ENCODE results near the gene DNAJC16. TPM values are rescaled to one million over a fixed set of nuclear protein-coding genes. Genes with fewer than 3 reads are reported as not detected.
"Not testable (repeated sequence)": the region's sequence is repeated elsewhere in the genome, so short reads cannot be mapped to it uniquely, and the experiment has no call there.

Gene DNAJC16
- total RNA-seq = 10 to 100 TPM; 11.9 to 12.5 TPM

DNA sequence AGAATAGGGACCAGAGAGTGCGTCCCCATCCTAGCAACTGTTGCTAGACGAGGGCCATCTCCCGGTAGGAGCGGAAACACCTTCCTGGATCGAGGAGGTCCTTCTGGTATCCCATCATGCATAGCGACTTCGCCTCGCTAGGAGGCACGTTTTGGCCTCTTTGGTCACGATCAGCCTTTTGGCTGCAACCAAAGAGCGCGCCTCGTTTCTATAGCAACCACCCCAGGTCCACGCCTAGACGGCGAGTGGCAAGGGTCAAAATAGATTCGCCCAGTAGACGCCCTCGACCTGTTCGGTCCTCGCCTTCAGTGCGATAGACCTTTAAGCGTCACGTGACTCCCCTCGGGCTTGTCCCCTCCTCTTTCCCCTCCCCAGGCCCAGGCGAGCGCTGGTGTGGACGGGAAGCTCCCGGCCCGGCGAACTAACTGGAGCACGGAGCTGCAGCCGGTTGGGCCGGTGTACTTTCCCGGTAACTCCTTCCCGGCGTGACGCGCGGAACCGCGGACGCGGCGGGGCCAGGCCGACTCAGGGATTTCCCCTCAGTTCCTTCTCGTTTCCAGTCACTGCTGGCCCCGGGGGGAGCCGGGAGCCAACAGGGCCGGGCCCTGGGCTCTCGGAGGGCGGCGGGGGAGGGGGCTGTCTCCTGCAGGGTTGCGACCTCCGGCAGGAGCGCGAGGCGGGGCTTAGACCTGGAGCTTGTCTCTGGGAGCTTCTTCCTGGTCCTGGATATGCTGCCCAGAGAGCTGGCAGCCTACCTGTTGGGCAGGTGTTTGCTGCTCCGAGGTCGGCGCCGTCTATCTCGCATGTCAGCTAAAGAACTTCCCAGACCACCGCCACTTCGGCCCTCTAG lies at the start of gene DNAJC16:
Gene DNAJC16 (plus strand): TSS at position 359 of the 850 bp plus-strand sequence. CDS start 2,258 bp downstream, outside the sequence.
- WGBS, 2 donors = 0% methylated on average over 17 to 65 of the region's 65 CpGs
- Histone ChIP-seq H3K9me3 (no peaks in the 10 kb centered on the region), H3K36me3 (replicated peaks in 1 of 2; ENCODE audit: insufficient read depth in 1 of 2, low read depth in 2 of 2) (no peaks in the 10 kb centered on the region), H3K27me3 (no peaks in the 10 kb centered on the region), H3K4me3 (peak within 1 kb of the TSS; percentile 57 to 72), H3K4me1 (peaks cover 32% of the 10 kb centered on the region), H3K27ac (peak within 1 kb of the TSS; percentile 90 to 99 (median 96))
- ATAC-seq (peak; percentile 65), DNase-seq (peak; percentile 99 to 100 (median 100))
- intact Hi-C loops (cut with DNase I) = no loop called here
- TF ChIP-seq, protein P1, sequence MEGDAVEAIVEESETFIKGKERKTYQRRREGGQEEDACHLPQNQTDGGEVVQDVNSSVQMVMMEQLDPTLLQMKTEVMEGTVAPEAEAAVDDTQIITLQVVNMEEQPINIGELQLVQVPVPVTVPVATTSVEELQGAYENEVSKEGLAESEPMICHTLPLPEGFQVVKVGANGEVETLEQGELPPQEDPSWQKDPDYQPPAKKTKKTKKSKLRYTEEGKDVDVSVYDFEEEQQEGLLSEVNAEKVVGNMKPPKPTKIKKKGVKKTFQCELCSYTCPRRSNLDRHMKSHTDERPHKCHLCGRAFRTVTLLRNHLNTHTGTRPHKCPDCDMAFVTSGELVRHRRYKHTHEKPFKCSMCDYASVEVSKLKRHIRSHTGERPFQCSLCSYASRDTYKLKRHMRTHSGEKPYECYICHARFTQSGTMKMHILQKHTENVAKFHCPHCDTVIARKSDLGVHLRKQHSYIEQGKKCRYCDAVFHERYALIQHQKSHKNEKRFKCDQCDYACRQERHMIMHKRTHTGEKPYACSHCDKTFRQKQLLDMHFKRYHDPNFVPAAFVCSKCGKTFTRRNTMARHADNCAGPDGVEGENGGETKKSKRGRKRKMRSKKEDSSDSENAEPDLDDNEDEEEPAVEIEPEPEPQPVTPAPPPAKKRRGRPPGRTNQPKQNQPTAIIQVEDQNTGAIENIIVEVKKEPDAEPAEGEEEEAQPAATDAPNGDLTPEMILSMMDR (IDR thresholded peaks at IDR 0.05) = peak in 4 of 7 experiments; percentile 41 to 53 (median 45)
- peak; percentile 64 to 92 (median 88) for TF ChIP-seq POLR2A (IDR thresholded peaks at IDR 0.05)

DNA sequence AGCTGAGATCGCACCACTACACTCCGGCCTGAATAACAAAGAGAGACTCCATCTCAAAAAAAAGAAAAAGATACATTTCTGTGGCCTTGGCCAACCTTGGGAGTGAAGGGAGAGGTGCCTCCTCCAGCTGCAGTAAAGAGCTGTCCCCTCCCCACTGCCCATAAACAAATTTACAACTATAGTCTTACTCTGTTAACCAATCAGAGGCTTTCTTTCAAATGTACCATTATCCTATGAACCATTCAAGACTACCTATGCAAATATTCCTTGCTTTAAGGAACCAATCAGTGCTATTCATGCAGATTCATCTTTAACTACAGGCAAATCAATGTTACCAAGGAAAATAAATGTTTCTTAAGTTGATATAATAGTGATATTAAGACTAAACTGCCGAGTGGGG lies 49.7 kb upstream of the DNAJC16 start:
- Histone ChIP-seq H3K27me3 (no peaks in the 10 kb centered on the region), H3K36me3 (replicated peaks in 1 of 2; ENCODE audit: insufficient read depth in 1 of 2, low read depth in 2 of 2) (no peaks in the 10 kb centered on the region), H3K4me3 (no peak overlapping the region), H3K4me1 (peaks cover 80% of the 10 kb centered on the region), H3K9me3 (no peaks in the 10 kb centered on the region), H3K27ac (peak overlapping the region; percentile 50 to 78 (median 75))
- no peak for TF ChIP-seq POLR2A (IDR thresholded peaks at IDR 0.05)
- TF ChIP-seq, protein P1 (IDR thresholded peaks at IDR 0.05) = no peak
- intact Hi-C loops (cut with DNase I) = no loop called here
- DNase-seq (no peak), ATAC-seq (peak; percentile 49)
- 43 to 50% methylated on average over 3 of the region's 3 CpGs for WGBS, 2 donors

DNA sequence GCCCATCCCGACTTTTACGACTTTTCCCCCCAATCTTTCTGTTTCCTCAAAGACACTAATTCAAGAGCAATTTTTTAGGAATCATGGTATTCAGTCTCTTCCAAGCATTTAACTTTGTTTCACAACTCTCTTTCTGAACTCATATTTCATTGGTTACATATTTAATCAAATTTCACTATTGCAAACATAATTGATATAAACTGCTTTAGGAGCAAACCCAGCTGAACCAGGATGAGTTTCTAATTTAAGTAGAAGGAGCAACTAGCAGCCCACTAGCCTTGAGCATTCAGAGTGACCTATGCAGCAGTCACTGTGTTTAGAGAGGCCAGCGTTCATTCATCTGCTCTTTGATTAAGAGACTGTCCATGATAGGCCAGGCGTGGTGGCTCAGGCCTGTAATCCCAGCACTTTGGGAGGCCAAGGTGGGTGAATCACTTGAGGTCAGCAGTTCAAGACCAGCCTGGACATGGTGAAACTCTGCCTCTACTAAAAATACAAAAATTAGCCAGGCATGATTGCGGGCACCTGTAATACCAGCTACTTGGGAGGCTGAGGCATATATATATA lies 48.9 kb upstream of the DNAJC16 start:
- Histone ChIP-seq H3K27me3 (no peaks in the 10 kb centered on the region), H3K9me3 (no peaks in the 10 kb centered on the region), H3K4me1 (peaks cover 72% of the 10 kb centered on the region), H3K27ac (peak overlapping the region; percentile 15 to 78 (median 73)), H3K36me3 (replicated peaks in 1 of 2; ENCODE audit: insufficient read depth in 1 of 2, low read depth in 2 of 2) (no peaks in the 10 kb centered on the region), H3K4me3 (no peak overlapping the region)
- ATAC-seq (no peak), DNase-seq (no peak)
- TF ChIP-seq, protein P1 (IDR thresholded peaks at IDR 0.05) = no peak
- TF ChIP-seq POLR2A (IDR thresholded peaks at IDR 0.05) = no peak
- intact Hi-C loops (cut with DNase I) = no loop called here
- WGBS, 2 donors = 40 to 42% methylated on average over 5 of the region's 5 CpGs

DNA sequence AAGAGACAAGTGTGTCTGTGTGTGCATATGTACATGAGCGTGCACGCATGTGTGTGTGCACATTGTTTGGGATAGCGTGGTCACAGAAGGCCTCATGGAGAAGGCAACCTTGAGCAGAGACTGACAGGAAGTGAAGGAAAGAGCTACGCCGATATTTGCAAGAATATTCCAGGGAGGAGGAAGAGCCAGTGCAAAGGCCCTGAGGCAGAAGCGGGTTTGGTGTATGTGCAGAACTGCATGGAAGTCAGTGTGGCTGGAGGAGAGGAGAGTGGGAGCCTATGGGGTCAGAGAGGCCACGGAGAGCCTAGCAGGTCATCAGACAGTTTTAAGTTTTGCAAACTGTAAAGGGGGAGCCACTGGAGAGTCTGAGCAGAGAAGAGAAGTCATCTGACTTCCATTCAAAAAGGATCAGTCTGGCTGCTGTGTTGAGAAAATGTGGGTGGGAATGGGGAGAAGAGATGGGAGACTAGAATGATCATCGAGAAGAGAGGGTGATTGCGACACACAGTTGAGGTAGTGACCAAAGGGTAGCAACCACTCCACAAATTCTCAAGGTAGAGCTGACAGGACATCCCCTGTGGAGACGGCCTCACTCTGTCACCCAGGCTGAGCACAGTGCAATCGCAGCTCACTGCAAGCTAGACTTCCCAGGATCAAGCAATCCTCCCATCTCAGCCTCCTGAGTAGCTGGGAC lies 46.8 kb upstream of the DNAJC16 start:
- DNase-seq (no peak), ATAC-seq (no peak)
- intact Hi-C loops (cut with DNase I) = no loop called here
- no peaks in the 10 kb centered on the region for H3K9me3 ChIP-seq
- H3K36me3 ChIP-seq (replicated peaks in 1 of 2; ENCODE audit: insufficient read depth in 1 of 2, low read depth in 2 of 2) = no peaks in the 10 kb centered on the region
- H3K4me1 ChIP-seq = peaks cover 56% of the 10 kb centered on the region
- TF ChIP-seq POLR2A (IDR thresholded peaks at IDR 0.05) = no peak
- TF ChIP-seq, protein P1 (IDR thresholded peaks at IDR 0.05) = no peak
- H3K4me3 ChIP-seq = no peak overlapping the region
- H3K27ac ChIP-seq = peak overlapping the region in 3 of 4 donors; percentile 41 to 78 (median 75)
- H3K27me3 ChIP-seq = no peaks in the 10 kb centered on the region
- 44 to 54% methylated on average over 11 of the region's 11 CpGs for WGBS, 2 donors

DNA sequence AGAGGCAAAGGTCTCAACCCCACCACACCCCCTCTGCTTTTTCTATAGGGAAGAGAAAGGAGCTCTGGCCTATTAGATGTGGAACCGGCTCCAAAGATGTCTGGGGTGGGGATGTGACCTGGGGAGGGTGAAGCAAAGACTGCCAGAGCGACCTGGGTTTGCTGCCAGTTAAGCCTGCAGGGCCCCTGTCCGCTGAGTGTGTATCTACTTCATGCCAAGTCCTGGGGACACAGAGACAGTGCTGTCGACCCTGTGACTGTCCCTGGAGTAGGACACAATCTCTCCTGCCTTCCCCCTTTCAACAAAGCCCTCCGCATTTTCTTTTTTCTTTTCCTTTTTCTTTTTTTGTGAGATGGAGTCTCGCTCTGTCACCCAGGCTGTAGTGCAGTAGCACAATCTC lies 44.2 kb upstream of the DNAJC16 start:
- H3K4me3 ChIP-seq; intact Hi-C loops (cut with DNase I); ATAC-seq; H3K9me3 ChIP-seq; DNase-seq; H3K27me3 ChIP-seq; H3K36me3 ChIP-seq (replicated peaks in 1 of 2; ENCODE audit: insufficient read depth in 1 of 2, low read depth in 2 of 2): not testable (repeated sequence)
- Histone ChIP-seq H3K4me1 (peaks cover 36% of the 10 kb centered on the region), H3K27ac (peak overlapping the region in 3 of 4 donors; percentile 19 to 45 (median 21))
- 62 to 67% methylated on average over 6 of the region's 6 CpGs for WGBS, 2 donors

DNA sequence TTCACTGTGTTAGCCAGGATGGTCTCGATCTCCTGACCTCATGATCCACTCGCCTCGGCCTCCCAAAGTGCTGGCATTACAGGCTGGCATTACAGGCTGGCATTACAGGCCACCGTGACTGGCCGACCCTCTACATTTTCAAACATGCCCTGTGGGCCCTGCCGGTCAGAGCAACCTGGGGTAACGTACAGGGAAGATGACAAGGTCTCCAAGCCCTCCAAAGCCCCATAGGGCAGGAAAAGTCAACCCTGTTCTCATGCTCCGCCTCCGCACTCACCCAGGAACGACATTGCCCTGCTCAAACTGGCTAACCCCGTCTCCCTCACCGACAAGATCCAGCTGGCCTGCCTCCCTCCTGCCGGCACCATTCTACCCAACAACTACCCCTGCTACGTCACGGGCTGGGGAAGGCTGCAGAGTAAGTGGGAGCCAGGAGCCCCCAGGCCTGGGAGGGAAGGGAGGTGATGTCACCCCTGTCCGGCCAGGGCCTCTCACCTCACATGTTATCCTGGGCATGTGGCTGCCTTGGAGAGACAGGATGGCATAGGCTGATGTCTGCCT lies 43.6 kb upstream of the DNAJC16 start:
- H3K27me3 ChIP-seq; intact Hi-C loops (cut with DNase I); H3K4me3 ChIP-seq; H3K36me3 ChIP-seq (replicated peaks in 1 of 2; ENCODE audit: insufficient read depth in 1 of 2, low read depth in 2 of 2); ATAC-seq; DNase-seq; H3K9me3 ChIP-seq: not testable (repeated sequence)
- peaks cover 30% of the 10 kb centered on the region for H3K4me1 ChIP-seq
- peak overlapping the region in 3 of 4 donors; percentile 2 to 45 (median 21) for H3K27ac ChIP-seq
- 65 to 80% methylated on average over 10 to 16 of the region's 16 CpGs for WGBS, 2 donors
